Endothelial cell of umbilical vein (primary cell): ENCODE results near the gene ECE2.

Experiments used
- EZH2 ChIP-seq: IDR thresholded peaks from 2 replicates; pipeline ENCODE4 v1.6.1; 2012; ENCODE audit warnings: borderline replicate concordance, low read depth, mild to moderate bottlenecking, moderate library complexity, low read length, inconsistent platforms; ENCODE audit not compliant: severe bottlenecking
- FOS ChIP-seq: IDR thresholded peaks from 2 replicates; pipeline ENCODE4 v1.6.1; 2011; ENCODE audit warnings: mild to moderate bottlenecking, low read length, moderate library complexity, borderline replicate concordance; ENCODE audit not compliant: insufficient read depth
- GATA2 ChIP-seq: IDR thresholded peaks from 2 replicates; pipeline ENCODE4 v1.7.0; 2011; ENCODE audit warnings: low read depth, mild to moderate bottlenecking, moderate library complexity, mixed read lengths, low read length; ENCODE audit not compliant: insufficient read length, insufficient read depth
- JUN ChIP-seq: IDR thresholded peaks from 2 replicates; pipeline ENCODE4 v1.6.1; 2011; ENCODE audit warnings: borderline replicate concordance, low read depth; ENCODE audit not compliant: insufficient read length, insufficient read depth
- MYC ChIP-seq: IDR thresholded peaks from one replicate; pipeline ENCODE4 v1.6.1; 2011; ENCODE audit warnings: mild to moderate bottlenecking, low read depth, low read length
- POLR2A ChIP-seq: IDR thresholded peaks from 2 replicates; pipeline ENCODE4 v1.6.1; 2012; ENCODE audit warnings: low read depth, mild to moderate bottlenecking, control low read depth, low read length
- POLR2AphosphoS5 ChIP-seq: IDR thresholded peaks from 2 replicates; pipeline ENCODE4 v1.6.1; 2012; ENCODE audit warnings: low read depth, mild to moderate bottlenecking, control low read depth, low read length, moderate library complexity; ENCODE audit not compliant: insufficient read depth
- TF ChIP-seq, protein P1 (sequence below), 2 donors: IDR thresholded peaks; 1 replicate in 1 of 2; 2 replicates in 1 of 2; pipeline ENCODE4 v1.5.1; 2011; ENCODE audit warnings: low read length in 2 of 2, mild to moderate bottlenecking in 2 of 2, moderate library complexity in 2 of 2, control low read depth in 1 of 2, inconsistent platforms in 1 of 2, low read depth in 1 of 2; ENCODE audit not compliant: insufficient read depth in 1 of 2; ENCODE audit errors: extremely low read depth in 1 of 2
- TF ChIP-seq, protein P2 (sequence below): IDR thresholded peaks from 2 replicates; pipeline ENCODE4 v1.6.1; 2011; ENCODE audit not compliant: insufficient read depth, insufficient read length

- TF ChIP-seq, protein P1, sequence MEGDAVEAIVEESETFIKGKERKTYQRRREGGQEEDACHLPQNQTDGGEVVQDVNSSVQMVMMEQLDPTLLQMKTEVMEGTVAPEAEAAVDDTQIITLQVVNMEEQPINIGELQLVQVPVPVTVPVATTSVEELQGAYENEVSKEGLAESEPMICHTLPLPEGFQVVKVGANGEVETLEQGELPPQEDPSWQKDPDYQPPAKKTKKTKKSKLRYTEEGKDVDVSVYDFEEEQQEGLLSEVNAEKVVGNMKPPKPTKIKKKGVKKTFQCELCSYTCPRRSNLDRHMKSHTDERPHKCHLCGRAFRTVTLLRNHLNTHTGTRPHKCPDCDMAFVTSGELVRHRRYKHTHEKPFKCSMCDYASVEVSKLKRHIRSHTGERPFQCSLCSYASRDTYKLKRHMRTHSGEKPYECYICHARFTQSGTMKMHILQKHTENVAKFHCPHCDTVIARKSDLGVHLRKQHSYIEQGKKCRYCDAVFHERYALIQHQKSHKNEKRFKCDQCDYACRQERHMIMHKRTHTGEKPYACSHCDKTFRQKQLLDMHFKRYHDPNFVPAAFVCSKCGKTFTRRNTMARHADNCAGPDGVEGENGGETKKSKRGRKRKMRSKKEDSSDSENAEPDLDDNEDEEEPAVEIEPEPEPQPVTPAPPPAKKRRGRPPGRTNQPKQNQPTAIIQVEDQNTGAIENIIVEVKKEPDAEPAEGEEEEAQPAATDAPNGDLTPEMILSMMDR (IDR thresholded peaks at IDR 0.05; ENCODE audit: extremely low read depth in 1 of 2, insufficient read depth in 1 of 2, low read depth in 1 of 2, low read length in 2 of 2), result no peak
- TF ChIP-seq EZH2, result no peak
- TF ChIP-seq JUN, result no peak
- TF ChIP-seq POLR2A, result no peak
- TF ChIP-seq GATA2, result no peak
- peak; percentile 39 for TF ChIP-seq POLR2AphosphoS5
- TF ChIP-seq, protein P2, sequence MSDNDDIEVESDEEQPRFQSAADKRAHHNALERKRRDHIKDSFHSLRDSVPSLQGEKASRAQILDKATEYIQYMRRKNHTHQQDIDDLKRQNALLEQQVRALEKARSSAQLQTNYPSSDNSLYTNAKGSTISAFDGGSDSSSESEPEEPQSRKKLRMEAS, result no peak
- TF ChIP-seq FOS, result no peak
- TF ChIP-seq MYC, result no peak
Measured at GRCh38 chr3:184299488-184300377, 23.9 kb downstream of the ECE2 start.
